ENCODE data around the gene SMPDL3B.
"Not testable (repeated sequence)": the region's sequence is repeated elsewhere in the genome, so short reads cannot be mapped to it uniquely, and the experiment has no call there.

The SMPDL3B gene

DNA sequence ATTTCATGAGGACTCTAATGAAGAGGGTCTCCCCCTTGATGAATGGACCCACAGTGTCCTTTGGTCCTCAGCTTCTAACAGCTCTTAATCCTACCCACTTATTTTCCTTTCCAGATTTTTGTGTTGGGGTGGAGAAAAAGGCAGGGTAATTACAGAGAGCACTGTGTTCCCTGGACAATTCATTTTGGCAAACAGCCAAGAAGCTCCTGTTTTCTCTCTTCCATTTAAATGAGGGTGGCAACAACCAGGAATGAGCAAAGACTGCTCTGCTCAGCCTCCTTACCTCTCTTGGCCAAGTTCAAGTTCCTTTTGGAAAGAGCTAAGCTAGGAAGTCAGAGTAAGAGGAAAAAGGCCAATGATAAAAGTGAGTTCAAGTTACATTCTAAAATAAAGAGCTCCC lies 36.9 kb downstream of the SMPDL3B start:
- DNase-seq = no peak

DNA sequence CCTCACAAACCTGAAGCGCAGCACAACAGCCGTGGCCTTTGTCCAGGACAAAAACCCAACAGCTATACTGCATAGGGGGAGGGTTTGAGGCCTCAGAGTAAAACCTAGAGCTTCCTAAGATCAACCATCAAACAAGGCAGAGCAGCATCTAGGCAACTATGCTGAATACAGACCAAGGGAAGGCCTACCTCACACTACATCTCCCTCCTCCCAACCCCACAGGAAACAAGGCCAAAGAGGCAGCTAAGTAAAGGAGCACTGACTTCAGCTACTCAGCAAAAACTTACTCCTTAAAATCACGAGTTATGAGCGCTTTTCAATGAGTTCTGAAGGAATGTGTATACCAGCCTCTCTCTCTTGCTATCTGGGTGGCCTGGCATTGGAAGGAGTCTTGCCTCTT lies 37.3 kb downstream of the SMPDL3B start:
- DNase-seq = no peak

- DNase-seq = no peak
Observed at GRCh38 chr1:27973771-27974416, 39.1 kb downstream of the SMPDL3B start.

DNA sequence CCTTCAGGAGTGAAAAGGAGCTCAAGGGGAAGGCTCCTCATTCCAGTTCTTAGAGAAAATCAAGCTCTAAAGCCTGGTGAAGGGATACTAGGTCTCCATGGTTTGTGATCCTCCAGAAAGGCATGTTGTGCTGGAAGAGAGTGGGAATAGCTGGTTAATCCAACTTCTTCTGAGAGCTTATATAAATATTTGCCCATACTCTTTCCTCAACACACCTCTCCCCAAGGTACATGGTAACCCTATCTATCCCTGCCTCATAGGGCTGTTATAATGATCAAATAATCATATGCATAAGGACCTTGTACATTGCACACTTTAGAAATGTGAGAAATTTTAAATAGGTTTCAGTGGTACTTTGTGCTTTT lies 39.6 kb downstream of the SMPDL3B start:
- DNase-seq = no peak

DNA sequence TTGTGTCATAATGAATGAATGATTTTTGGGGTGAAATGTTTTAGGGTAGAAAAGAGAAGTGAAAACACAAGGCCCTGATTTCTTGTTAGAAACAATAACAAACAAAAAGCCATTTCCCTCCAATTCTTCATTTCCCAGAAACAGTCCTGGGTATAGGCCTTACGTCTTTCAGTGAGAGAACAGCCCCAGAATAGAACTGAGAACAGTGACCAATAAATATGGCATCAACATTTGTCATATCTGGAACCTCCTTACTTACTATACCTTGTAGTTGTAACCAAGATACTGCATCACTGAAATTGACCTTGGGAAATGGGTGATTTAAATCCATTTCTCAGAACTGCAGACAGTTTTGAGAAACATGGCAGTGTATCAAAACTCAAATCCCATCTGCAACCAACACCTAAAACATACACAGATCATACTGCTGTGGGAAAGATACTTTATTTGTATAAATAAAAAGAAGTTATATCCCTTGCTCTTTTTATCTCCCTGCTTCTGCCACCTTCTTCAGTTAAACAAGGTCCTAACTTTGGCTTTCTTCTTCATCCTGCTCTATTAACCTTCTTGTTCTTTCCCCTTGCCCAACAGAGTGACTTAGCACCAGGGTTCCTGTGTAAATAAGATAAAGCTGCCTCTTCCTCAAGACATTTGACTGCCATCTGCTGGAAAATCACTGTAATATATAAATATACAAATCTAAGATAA lies 44.5 kb downstream of the SMPDL3B start:
- no peak for DNase-seq

- no peak for DNase-seq
Observed at GRCh38 chr1:27979859-27980201, 45.0 kb downstream of the SMPDL3B start.

- no peak for DNase-seq
Observed at GRCh38 chr1:27980216-27980845, 45.5 kb downstream of the SMPDL3B start.

GRCh38 chr1:27981145-27981544 lies 46.3 kb downstream of the SMPDL3B start:
- no peak for DNase-seq

- no peak for DNase-seq
Observed at GRCh38 chr1:27990920-27991537, 56.2 kb downstream of the SMPDL3B start.

- DNase-seq = no peak
Observed at GRCh38 chr1:27992276-27992675, 57.5 kb downstream of the SMPDL3B start.

DNA sequence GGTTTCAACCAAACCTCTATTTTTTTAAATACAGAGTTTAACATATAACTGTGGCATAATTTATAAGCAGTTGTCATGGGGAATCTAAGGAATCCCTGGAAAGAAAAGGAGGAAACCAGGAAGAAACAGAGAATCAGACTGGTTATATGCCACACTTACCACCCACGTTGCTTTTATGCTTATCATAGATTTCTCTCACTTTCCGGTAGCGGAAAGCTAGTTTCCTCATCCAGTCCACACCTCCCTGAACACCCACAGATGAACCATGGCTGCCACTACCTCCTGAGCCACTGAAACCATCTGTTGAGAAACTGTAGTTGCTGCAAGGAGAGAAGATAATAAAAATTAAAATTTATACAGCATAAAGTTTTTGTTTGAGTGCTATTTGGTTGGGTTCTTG lies 58.4 kb downstream of the SMPDL3B start:
- no peak for DNase-seq

- no peak for DNase-seq
Observed at GRCh38 chr1:27994060-27994459, 59.3 kb downstream of the SMPDL3B start.

GRCh38 chr1:27994526-27994925 lies 59.7 kb downstream of the SMPDL3B start:
- DNase-seq = not testable (repeated sequence)

DNA sequence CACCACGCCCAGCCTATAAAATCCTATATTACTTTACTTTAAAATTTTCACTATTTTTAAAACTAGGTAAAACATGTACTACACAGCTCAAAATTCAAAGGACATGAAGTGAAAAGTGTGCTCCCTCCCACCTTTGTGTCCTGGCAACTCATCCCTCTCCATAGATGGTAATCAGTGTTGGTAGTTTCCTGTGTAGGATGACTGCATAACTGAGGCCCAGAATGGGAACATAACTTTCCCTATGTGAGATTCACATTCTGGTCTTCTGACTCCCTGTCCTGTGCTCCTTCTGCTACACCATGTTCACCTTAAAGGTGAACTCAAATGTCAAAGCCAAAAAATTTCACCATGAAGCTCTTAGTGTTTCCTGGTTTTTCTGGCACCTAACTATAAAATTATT lies 64.3 kb downstream of the SMPDL3B start:
- DNase-seq = no peak

DNA sequence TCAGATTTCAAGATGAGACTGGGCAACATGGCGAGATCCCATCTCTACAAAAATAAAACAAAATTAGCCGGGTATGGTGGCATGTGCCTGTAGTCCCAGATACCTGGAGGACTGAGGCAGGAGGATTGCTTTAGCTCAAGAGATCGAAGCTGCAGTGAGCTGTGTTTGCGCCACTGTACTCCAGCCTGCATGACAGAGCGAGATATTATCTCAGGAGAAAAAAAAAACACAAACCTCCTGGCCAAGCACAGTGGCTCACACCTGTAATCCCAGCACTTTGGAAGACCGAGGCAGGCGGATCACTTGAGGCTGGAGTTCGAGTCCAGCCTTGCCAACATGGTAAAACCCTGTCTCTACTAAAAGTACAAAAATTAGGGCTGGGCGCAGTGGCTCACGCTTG lies 67.8 kb downstream of the SMPDL3B start:
- no peak for DNase-seq

DNA sequence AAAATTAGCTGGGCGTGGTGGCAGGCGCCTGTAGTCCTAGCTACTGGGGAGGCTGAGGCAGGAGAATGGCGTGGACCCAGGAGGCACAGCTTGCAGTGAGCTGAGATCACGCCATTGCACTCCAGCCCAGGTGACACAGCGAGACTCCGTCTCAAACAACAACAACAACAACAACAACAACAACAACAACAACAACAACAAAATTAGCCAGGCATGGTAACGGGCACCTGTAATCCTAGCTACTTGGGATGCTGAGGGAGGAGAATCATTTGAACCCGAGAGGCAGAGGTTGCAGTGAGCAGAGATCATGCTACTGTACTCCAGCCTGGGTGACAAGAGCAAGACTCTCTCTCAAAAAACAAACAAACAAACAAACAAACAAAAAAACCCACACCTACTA lies 68.3 kb downstream of the SMPDL3B start:
- DNase-seq = not testable (repeated sequence)

All from NCI-H1048 (cell line).